Endometrial microvascular endothelial cells (primary cell): ENCODE results near the gene ATXN7. TPM values are rescaled to one million over a fixed set of nuclear protein-coding genes. Genes with fewer than 3 reads are reported as not detected.

ENCODE experiments used
- in situ Hi-C: cut with HindIII; loops from 2 replicates; pipeline ENCODE4 v1.10.0; 2017; ENCODE audit warnings: low sequenced_read_pairs, low pct_unique_long_range_greater_than_20kb; ENCODE audit errors: inconsistent ontology term
- total RNA-seq: library from RNA; depleted of rRNA; stranded (reverse); fragments of >200 nt; gene quantifications from one replicate; pipeline ENCODE4 v1.2.3, GENCODE V29; 2015; ENCODE audit errors: inconsistent ontology term

Gene ATXN7
- total RNA-seq, 1 donor from 2014 or later, result 19.1 TPM

- in situ Hi-C loops, result no loop called here
These were observed 130.0 kb downstream of the ATXN7 start for GRCh38 chr3:63993653-63994079.

DNA sequence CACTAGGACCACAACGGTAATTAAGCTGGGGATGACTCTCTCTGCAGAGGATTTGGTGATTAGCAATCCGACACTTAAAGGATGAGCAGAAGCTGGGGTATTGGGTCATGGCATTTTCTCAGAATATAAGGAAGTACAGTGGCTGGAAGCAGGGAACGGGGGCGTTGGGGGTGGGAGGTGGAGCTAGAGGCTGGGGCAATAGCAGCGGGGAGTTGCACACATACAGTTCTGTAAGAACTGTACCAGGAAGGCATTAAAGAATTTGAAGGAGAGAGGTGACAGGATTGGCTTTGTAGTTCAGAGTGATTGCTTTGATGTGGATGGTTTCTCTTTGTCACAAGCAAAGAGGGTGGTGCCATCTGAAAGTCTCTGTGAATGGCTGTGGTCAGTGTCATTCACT, 131.4 kb downstream of the ATXN7 start:
- in situ Hi-C loops, result no loop called here

GRCh38 chr3:63998852-63999754, 135.4 kb downstream of the ATXN7 start:
- in situ Hi-C loops, result no loop called here

DNA sequence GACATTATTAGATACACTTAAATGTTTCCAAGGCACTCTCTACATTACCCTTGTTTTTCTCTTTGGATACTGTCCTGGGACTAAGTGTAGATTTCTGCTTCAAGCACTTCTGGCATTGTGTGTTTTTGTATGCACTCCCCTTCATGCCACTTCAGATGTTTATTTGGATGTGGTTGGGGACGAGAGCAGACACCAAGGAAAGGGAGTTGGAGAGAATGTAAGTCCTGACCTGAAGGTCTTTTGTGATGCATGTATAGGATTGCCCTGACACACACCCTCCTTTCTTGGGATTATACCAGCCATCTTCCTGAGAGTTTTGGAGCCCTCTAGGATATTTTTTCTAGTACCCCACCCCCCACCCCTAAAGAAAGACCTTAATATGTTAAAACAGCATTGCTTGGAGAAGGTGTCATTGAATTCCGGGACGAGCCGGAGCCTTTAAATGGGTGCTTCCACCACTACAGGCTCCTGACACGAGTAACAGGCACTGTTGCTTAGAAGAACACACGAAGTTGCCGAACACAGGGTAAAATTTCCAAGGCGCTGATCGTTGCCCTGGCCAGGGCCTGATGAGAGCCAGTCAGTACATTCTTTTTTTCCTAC, 136.9 kb downstream of the ATXN7 start:
- in situ Hi-C loops, result no loop called here

DNA sequence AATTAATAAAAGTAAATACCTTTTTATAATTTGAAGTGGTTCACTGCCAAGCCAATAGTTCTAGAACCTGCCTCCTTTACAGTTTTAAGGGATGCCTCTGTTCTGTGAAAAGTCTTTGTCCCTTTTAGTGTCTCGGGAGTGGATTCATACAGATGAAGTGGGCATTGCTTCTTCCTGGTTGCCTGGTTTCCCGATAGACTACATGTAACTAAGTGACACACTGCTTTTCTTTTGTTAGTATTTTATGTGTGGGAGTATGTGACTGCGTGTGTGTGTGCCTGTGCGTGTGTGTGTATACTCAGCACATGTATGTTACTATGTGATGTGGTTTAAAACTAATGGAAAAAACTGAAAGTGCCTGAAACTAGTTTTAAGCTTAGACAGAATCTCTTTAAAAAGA, 138.6 kb downstream of the ATXN7 start:
- in situ Hi-C loops, result no loop called here

GRCh38 chr3:64003589-64003988, 139.9 kb downstream of the ATXN7 start:
- in situ Hi-C loops, result no loop called here

DNA sequence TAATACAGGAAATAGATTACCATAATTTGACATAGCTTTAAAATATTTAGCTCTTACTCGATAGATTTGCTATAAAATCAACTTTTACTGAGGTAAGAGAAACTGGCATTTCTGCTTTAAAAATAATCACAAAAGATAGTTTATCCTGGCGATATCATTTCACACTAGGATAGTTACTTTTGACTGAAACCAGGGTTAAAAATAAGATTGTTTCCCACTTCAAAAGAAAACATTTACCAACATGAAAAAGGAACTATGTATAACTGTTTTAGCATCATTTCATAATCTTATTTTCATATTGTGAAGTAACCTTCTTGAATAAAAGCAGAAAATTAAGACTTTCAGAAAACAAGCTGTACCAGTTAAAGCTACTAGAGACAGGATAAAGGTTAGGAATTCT, 144.3 kb downstream of the ATXN7 start:
- in situ Hi-C loops, result no loop called here

GRCh38 chr3:64008487-64009351, 145.1 kb downstream of the ATXN7 start:
- in situ Hi-C loops, result no loop called here

DNA sequence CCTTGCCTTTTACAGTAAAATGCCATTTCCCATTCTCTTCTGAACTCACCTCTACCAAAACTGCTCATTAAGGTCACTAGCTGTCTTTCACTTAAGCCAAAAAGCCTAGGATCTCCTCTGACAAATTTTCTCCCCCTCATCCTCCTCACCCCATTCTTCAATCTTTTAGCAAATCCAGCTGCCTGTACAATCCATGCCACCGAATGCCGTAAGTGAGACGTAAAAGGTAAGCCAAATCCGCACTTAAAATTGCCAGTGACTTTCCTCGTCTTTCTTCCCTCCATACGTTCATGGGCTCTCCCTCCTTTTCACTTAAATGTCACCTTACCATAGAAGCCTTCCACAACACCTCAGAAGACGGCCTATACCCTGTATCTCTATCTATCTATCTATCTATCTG, 145.9 kb downstream of the ATXN7 start:
- in situ Hi-C loops, result no loop called here

DNA sequence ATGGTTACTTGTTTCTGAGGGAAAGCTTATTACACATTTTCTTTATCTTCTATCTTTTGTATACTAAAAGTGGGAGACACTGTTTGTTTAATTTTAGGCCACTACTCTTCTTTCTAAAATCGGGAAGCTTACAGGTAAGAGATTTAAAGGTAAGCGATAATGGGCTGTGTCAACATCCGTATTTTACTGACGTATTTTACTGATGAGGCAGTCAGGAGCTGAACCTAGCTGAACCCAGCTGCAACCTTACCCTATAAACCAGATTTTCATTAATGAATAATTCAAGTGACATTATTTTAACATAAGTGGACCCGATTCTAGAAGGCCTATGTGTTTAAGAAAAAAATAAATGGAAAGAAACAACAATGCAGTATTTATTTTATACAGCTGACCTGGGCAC, 146.5 kb downstream of the ATXN7 start:
- in situ Hi-C loops, result no loop called here

DNA sequence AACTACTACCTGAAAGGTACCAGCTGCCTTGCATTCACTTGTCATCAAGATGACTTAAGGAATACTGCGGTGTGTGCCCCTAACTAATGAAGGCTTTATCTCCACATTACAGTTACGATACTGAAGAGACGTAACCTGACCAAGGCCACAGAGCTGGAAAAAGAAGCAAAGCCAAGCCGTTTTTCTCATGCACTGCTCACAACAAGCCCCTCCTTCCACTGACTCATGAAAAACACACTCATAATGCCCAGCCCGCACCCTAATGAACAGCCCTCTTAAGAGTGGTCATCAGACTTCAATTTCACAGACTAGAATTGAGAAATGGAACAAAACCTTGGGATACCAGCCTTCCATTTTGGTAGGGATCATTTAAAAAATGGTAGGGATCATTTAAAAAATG, 148.0 kb downstream of the ATXN7 start:
- in situ Hi-C loops, result no loop called here

DNA sequence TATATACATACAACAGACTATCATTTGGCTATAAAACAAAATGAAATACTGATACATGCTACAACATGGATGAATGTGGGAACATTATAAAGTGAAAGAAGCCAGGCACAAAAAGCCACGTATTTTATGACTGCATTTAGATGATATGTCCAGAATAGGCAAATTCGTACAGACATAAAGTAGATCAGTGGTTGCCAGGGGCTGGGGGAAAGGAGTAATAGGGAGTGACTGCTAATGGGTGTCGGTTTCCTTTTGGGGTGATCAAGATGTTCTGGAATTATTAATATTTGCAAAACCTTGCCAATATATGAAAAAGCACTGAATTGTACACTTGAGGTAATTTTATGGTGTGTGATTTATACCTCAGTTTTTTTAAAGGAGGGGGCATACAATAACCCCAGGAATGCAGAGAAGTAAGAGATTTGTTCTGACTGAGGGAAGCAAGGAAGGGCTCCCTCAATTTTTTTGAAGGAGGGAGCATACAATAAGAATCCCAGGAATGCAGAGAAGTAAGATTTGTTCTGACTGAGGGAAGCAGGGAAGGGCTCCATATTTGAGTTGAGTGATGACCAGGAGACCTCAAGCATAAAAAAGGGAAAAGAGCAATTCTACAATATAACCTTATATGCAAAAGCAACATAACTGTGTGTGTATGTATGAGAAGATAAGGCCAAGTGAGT, 153.4 kb downstream of the ATXN7 start:
- in situ Hi-C loops, result no loop called here

DNA sequence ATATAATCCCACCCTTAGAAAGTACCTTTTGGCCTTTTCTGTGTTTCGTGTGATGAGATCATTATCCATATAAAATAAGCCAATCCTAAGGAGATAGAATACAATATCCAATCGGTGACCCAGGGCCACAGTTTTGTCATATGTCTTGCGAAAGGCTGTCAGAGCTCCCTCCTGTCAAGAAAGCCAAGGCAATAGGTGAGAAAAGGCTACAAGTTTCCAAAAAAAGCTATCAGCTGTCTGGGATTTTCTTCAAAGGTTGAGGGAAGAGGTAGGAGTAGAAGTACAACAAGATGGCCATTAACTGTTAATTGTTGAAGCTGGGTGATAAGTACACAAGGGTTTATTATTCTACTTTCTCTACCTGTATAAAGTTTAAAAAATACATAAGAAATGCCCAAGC, 155.6 kb downstream of the ATXN7 start:
- in situ Hi-C loops, result no loop called here

- in situ Hi-C loops, result no loop called here
These were observed 156.2 kb downstream of the ATXN7 start for GRCh38 chr3:64019879-64020278.

DNA sequence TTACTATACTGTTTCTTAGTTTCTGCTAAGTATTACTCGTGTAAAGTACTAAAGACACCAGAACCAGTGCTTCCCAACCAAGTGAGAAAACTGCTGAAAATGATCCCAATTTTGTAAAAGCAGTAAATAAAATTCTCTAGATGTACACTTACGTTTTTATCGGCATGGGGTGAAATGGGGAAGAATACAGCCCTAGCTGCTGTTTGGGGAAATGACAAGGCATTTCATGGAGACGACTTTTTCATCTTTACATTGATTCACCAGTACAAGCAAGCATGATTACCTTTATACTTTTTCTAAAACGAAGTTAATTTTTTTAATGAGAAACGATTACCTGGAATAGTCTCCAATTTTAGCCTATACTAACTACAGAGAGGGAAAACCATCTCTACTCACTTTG, 158.3 kb downstream of the ATXN7 start:
- in situ Hi-C loops, result no loop called here

DNA sequence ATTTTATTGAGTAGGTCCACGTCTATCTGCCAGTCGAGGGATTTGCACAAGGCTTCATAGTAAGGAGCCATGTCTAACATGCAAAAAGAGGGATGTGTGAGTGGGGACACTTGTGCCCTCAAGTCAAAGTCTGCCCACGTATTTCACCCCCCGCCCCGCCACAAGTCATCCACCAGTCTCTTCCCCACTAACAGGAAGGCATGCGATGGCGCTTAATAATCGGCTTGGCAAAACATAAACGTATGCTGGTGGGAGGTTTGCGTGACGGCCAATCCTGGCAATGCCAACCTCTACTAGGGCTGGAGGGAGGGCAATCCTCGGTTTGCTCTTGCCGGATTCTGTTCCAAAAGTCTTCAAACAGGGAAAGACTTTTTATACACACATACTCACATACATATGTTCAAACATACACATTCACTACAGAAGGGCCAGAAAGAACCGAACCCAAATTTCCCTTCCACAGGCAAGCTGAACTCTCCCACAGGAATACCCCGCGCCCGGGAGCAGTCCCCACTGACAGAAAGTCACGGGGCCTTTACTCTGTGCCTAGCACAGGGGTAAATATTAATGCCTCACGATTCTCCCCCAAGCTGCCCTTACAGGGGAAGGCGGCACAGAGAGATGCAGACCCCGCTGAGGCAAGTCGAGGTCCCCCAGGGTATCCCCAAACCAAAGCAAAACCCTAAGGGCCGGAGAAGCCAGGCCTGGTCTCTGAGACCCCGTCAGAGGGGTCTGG, 159.0 kb downstream of the ATXN7 start:
- in situ Hi-C loops, result no loop called here

- in situ Hi-C loops, result no loop called here
These were observed 159.7 kb downstream of the ATXN7 start, which contains the start of gene PSMD6 for GRCh38 chr3:64023187-64023860. Gene PSMD6, minus strand, starts transcription at chr3:64023494. Its CDS starts 75 bp downstream, at chr3:64023419.

- in situ Hi-C loops, result no loop called here
These were observed 160.2 kb downstream of the ATXN7 start for GRCh38 chr3:64023861-64024223.
